GM23248 (cell line): Measurements from ENCODE around the gene ZNF548.

Source experiments
- EZH2 ChIP-seq: fragments of 200-600 bp; sonication (generic); IDR thresholded peaks from 2 replicates; pipeline ENCODE4 v1.6.1; 2018; ENCODE audit warnings: antibody characterized with exemption, mild to moderate bottlenecking; ENCODE audit not compliant: insufficient read depth, poor library complexity, severe bottlenecking
- EZH2phosphoT487 ChIP-seq: fragments of 200-600 bp; sonication (generic); IDR thresholded peaks from 2 replicates; pipeline ENCODE4 v1.6.1; 2018; ENCODE audit warnings: antibody characterized with exemption, moderate library complexity, mild to moderate bottlenecking, low read depth; ENCODE audit not compliant: insufficient read depth

DNA sequence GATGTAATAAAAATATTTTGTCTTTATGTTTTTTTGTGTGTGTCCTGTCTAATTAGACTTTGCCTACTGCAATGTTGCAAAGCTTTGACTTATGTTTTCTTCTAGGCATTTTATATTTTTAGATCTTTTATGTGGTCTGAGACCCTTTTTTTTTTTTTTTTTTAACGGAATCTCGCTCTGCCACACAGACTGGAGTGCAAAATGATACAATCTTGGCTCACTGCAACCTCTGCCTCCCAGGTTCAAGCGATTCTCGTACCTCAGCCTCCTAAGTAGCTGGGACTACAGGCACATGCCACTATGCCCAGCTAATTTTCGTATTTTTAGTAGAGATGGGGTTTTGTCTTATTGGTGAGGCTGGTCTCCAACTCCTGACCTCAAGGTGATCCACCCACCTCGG lies 47.1 kb upstream of the ZNF548 start:
- TF ChIP-seq EZH2: no peak
- no peak for TF ChIP-seq EZH2phosphoT487
